ENCODE measurements around the gene NSUN6.

Gene NSUN6

GRCh38 chr10:18566177-18566576, 85.2 kb downstream of the NSUN6 start:
- DNase-seq (ENCODE audit: extremely low spot score), result no peak
- ChIA-PET CTCF (no interaction called here), POLR2A (no interaction called here)
- TF ChIP-seq CTCF (IDR thresholded peaks at IDR 0.05; ENCODE audit: control extremely low read depth, extremely low read depth, low read depth, missing control alignments), result no peak

- ChIA-PET CTCF (no interaction called here), POLR2A (no interaction called here)
- no peak for TF ChIP-seq CTCF (IDR thresholded peaks at IDR 0.05; ENCODE audit: control extremely low read depth, extremely low read depth, low read depth, missing control alignments)
- DNase-seq (ENCODE audit: extremely low spot score), result no peak
Measured at GRCh38 chr10:18565006-18565405, 86.4 kb downstream of the NSUN6 start.

GRCh38 chr10:18563003-18563726, 88.2 kb downstream of the NSUN6 start:
- CTCF ChIA-PET, result no interaction called here
- POLR2A ChIA-PET, result no interaction called here
- no peak for TF ChIP-seq CTCF (IDR thresholded peaks at IDR 0.05; ENCODE audit: control extremely low read depth, extremely low read depth, low read depth, missing control alignments)
- no peak for DNase-seq (ENCODE audit: extremely low spot score)

GRCh38 chr10:18561861-18562551, 89.4 kb downstream of the NSUN6 start:
- no peak for DNase-seq (ENCODE audit: extremely low spot score)
- POLR2A ChIA-PET, result no interaction called here
- CTCF ChIA-PET, result no interaction called here
- TF ChIP-seq CTCF (IDR thresholded peaks at IDR 0.05; ENCODE audit: control extremely low read depth, extremely low read depth, low read depth, missing control alignments), result no peak

- no peak for DNase-seq (ENCODE audit: extremely low spot score)
- ChIA-PET CTCF (no interaction called here), POLR2A (no interaction called here)
- TF ChIP-seq CTCF (IDR thresholded peaks at IDR 0.05; ENCODE audit: control extremely low read depth, extremely low read depth, low read depth, missing control alignments), result no peak
Measured at GRCh38 chr10:18557960-18558359, 93.4 kb downstream of the NSUN6 start.

- ChIA-PET CTCF (no interaction called here), POLR2A (no interaction called here)
- no peak for DNase-seq (ENCODE audit: extremely low spot score)
- TF ChIP-seq CTCF (IDR thresholded peaks at IDR 0.05; ENCODE audit: control extremely low read depth, extremely low read depth, low read depth, missing control alignments), result no peak
Measured at GRCh38 chr10:18556522-18557147, 94.8 kb downstream of the NSUN6 start.
